Psoas muscle (tissue), 8 donors: Measurements from ENCODE around the gene WDR70. TPM values are rescaled to one million over a fixed set of nuclear protein-coding genes. Genes with fewer than 3 reads are reported as not detected.

Experiments used
- ATAC-seq, 4 donors: fragments of 200-7000 bp; cut with Tn5 transposase; one replicate each; pipeline ENCODE4 v1.9.1; 2020; ENCODE audit warnings: moderate library complexity in 3 of 4, mild to moderate bottlenecking in 2 of 4
- DNase-seq, 2 donors: peaks; one replicate each; pipeline ENCODE4 v3.0.0-alpha.2; 2020
- H3K27ac ChIP-seq: fragments of 200-600 bp; one replicate; pipeline ENCODE4 v1.8.0; 2022
- H3K27me3 ChIP-seq, 3 donors: fragments of 200-600 bp in 1 of 3; one replicate each; pipeline versions ENCODE4 v1.6.1 to v1.8.0; 2013 to 2022; ENCODE audit warnings: low read length in 2 of 3, mild to moderate bottlenecking in 2 of 3, moderate library complexity in 1 of 3; ENCODE audit not compliant: insufficient read depth in 3 of 3
- H3K36me3 ChIP-seq, 2 donors: fragments of 200-600 bp in 1 of 2; one replicate each; pipeline versions ENCODE4 v1.6.1 to v1.8.0; 2013 to 2022; ENCODE audit warnings: low read depth in 1 of 2, mild to moderate bottlenecking in 1 of 2, moderate library complexity in 1 of 2; ENCODE audit not compliant: insufficient read depth in 1 of 2
- H3K4me1 ChIP-seq: fragments of 200-600 bp; one replicate; pipeline ENCODE4 v1.8.0; 2022
- H3K4me3 ChIP-seq: fragments of 200-600 bp; one replicate; pipeline ENCODE4 v1.8.0; 2022; ENCODE audit warnings: mild to moderate bottlenecking
- H3K9me3 ChIP-seq: fragments of 200-600 bp; one replicate; pipeline ENCODE4 v1.8.0; 2022
- WGBS, 3 donors: extraction: QIAGEN DNeasy Blood & Tissue Kit; methylation state at CpG; one replicate each; pipeline versions ENCODE4 v1.1.6 to v1.1.7; 2013; 5-methylcytosine and 5-hydroxymethylcytosine counted together
- intact Hi-C, 2 donors: fragments of 100-400 bp; cut with DNase I; formaldehyde crosslinking; loops; one replicate each; pipeline versions ENCODE4 v1.11.0 to v1.14.2; 2022
- polyA plus RNA-seq, 3 donors: library from polyadenylated mRNA; stranded (reverse); fragments of 200-250 nt; gene quantifications; one replicate each; pipeline ENCODE4 v1.2.3, GENCODE V29; 2013
- total RNA-seq, 4 donors: library from RNA; stranded (reverse); fragmentation: NEBNext Ultra II Directional in 2 of 4; extraction: Animal tissue kit (Norgen Biotek cat#: 25700) in 2 of 4; gene quantifications; one replicate each; pipeline versions ENCODE4 v1.2.1 to v1.2.4, GENCODE V29; 2021 to 2023
- TF ChIP-seq, protein P1 (sequence below): fragments of 200-600 bp; IDR thresholded peaks from one replicate; pipeline ENCODE4 v1.8.0; 2022; ENCODE audit warnings: antibody characterized with exemption
- donor health status: healthy with polysubstance abuse.
- donor health status: DM: no; HTN: no; CAD: no; lungs with moderate emphysema.
- donor health status: Bipolar disorder and iron deficiency.
- donor health status: healthy.
- donor health status: DM: yes; HTN: yes; CAD: no.
- donor health status: DM: no; HTN: no; CAD: no.
- donor health status: DM: no; HTN: no; CAD: no.
- donor health status: DM: yes; HTN: yes; CAD: no.

The WDR70 gene
- total and polyA plus RNA-seq, 7 donors = 16.3 to 37.8 (median 26.0) TPM

DNA sequence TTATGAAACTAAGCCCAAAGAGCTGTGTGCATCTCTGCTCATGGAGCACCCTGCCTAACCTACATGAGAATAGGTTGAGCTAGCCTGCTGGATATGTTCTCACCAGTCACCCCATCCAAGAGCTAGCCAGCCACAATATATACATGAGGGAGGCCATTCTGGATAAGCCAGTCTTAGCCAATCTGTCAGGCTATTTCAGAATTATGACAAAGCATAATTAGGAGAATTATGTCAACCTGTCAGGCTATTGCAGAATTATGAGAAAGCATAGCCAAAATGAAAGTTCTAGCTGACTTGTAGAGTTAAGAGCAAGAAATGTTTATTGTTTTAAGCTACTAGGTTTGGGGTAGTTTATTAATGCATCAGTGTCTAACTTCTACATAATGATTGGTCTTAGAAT lies 189.8 kb downstream of the WDR70 start:
- ATAC-seq (peak in 3 of 4 donors; percentile 43 to 67 (median 50)), DNase-seq (no peak)
- H3K4me3 ChIP-seq = no peak overlapping the region
- intact Hi-C loops = no loop called here
- no peaks in the 10 kb centered on the region for H3K9me3 ChIP-seq
- peaks cover 47% of the 10 kb centered on the region for H3K4me1 ChIP-seq
- no peaks in the 10 kb centered on the region for H3K27me3 ChIP-seq
- H3K36me3 ChIP-seq = no peaks in the 10 kb centered on the region
- TF ChIP-seq, protein P1, sequence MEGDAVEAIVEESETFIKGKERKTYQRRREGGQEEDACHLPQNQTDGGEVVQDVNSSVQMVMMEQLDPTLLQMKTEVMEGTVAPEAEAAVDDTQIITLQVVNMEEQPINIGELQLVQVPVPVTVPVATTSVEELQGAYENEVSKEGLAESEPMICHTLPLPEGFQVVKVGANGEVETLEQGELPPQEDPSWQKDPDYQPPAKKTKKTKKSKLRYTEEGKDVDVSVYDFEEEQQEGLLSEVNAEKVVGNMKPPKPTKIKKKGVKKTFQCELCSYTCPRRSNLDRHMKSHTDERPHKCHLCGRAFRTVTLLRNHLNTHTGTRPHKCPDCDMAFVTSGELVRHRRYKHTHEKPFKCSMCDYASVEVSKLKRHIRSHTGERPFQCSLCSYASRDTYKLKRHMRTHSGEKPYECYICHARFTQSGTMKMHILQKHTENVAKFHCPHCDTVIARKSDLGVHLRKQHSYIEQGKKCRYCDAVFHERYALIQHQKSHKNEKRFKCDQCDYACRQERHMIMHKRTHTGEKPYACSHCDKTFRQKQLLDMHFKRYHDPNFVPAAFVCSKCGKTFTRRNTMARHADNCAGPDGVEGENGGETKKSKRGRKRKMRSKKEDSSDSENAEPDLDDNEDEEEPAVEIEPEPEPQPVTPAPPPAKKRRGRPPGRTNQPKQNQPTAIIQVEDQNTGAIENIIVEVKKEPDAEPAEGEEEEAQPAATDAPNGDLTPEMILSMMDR = no peak
- no peak overlapping the region for H3K27ac ChIP-seq

GRCh38 chr5:37569466-37569865 lies 190.3 kb downstream of the WDR70 start:
- Histone ChIP-seq H3K4me1 (peaks cover 47% of the 10 kb centered on the region), H3K27me3 (no peaks in the 10 kb centered on the region), H3K9me3 (no peaks in the 10 kb centered on the region), H3K36me3 (no peaks in the 10 kb centered on the region), H3K27ac (no peak overlapping the region), H3K4me3 (no peak overlapping the region)
- 94 to 95% (median 94%) methylated on average over 2 of the region's 2 CpGs for WGBS, 3 donors
- intact Hi-C loops = no loop called here
- DNase-seq = no peak
- TF ChIP-seq, protein P1 = no peak
- no peak for ATAC-seq

- ATAC-seq (peak in 1 of 4 donors; percentile 65), DNase-seq (no peak)
- H3K36me3 ChIP-seq = no peaks in the 10 kb centered on the region
- TF ChIP-seq, protein P1 = no peak
- intact Hi-C loops = no loop called here
- H3K4me3 ChIP-seq = no peak overlapping the region
- no peak overlapping the region for H3K27ac ChIP-seq
- H3K27me3 ChIP-seq = no peaks in the 10 kb centered on the region
- no peaks in the 10 kb centered on the region for H3K9me3 ChIP-seq
- H3K4me1 ChIP-seq = peaks cover 43% of the 10 kb centered on the region
- 43 to 91% (median 65%) methylated on average over 1 of the region's 1 CpG for WGBS, 3 donors
Observed at GRCh38 chr5:37570597-37570996, 191.5 kb downstream of the WDR70 start.

DNA sequence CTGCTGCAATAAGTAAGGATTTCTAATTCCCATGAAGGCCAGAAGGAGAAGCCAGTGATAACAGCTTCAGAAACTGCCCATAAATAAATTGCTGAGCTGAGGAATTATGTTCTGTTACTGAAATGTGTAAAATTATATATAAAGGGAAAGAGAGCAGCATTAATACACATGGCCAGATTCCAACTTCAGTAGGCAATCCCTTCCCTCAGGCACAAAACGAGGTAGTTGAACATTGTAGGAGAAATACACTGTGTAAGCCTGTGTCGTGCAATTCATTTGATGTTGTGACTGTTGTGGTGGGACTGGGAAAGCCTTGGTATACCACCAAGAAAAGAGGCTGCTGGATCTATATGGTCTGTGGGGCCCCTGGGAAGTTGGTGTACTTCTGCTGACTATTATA lies 192.9 kb downstream of the WDR70 start:
- Histone ChIP-seq H3K27ac (no peak overlapping the region), H3K9me3 (no peaks in the 10 kb centered on the region), H3K36me3 (no peaks in the 10 kb centered on the region), H3K4me3 (no peak overlapping the region), H3K27me3 (no peaks in the 10 kb centered on the region), H3K4me1 (peaks cover 32% of the 10 kb centered on the region)
- no peak for ATAC-seq
- WGBS, 3 donors = 71 to 87% (median 86%) methylated on average over 2 of the region's 2 CpGs
- TF ChIP-seq, protein P1 = no peak
- no peak for DNase-seq
- intact Hi-C loops = loop anchor here in 1 of 2 donors (2.0 kb wide), 1 partner anchor 23 kb away; no protein-coding TSS in a partner anchor
